Measurements from ENCODE around the gene TMEM156. TPM values are rescaled to one million over a fixed set of nuclear protein-coding genes. Genes with fewer than 3 reads are reported as not detected.

The TMEM156 gene
- total RNA-seq, 1 donor from 2014 or later: not detected

DNA sequence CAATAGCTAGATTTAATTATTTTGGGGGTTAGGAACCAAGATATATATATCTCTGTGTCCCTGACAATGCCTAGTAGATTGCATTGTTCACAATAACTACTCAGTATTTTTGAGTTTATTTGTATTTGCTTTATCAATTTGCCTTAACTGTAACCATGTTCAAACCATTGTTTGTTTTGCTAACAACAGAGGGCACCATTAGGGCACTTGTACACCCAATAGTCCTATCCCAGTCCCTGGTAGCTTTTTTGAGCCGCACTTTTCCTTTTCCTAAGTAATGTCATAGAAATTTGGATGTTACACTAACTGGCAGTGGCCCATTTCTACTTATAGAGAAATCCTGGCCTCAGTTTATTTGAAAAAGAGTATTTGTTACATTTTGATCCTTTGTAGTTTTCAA lies 29.2 kb upstream of the TMEM156 start:
- Mint-ChIP-seq H3K27me3 (ENCODE audit: unreplicated experiment) (no peaks in the 10 kb centered on the region), H3K36me3 (ENCODE audit: low read depth, unreplicated experiment) (no peaks in the 10 kb centered on the region)

DNA sequence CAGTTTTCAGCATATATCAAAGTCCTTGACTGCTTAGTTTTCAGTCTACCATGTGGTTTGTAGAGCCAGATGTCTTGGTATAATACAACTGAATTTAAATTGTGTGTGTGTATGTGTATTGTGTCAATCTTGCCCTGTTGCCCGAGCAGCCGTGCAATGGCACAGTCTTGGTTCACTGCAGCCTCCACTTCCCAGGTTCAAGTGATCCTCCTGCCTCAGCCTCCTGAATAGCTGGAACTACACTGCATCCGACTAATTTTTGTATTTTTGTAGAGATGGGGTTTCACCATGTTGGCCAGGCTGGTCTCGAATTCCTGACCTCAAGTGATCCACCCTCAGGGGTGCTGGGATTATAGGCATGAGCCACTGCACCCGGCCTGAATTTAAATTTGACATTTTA lies 23.8 kb upstream of the TMEM156 start:
- TF ChIP-seq, protein P1, sequence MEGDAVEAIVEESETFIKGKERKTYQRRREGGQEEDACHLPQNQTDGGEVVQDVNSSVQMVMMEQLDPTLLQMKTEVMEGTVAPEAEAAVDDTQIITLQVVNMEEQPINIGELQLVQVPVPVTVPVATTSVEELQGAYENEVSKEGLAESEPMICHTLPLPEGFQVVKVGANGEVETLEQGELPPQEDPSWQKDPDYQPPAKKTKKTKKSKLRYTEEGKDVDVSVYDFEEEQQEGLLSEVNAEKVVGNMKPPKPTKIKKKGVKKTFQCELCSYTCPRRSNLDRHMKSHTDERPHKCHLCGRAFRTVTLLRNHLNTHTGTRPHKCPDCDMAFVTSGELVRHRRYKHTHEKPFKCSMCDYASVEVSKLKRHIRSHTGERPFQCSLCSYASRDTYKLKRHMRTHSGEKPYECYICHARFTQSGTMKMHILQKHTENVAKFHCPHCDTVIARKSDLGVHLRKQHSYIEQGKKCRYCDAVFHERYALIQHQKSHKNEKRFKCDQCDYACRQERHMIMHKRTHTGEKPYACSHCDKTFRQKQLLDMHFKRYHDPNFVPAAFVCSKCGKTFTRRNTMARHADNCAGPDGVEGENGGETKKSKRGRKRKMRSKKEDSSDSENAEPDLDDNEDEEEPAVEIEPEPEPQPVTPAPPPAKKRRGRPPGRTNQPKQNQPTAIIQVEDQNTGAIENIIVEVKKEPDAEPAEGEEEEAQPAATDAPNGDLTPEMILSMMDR (IDR thresholded peaks at IDR 0.05; ENCODE audit: unreplicated experiment): no peak
- H3K4me3 Mint-ChIP-seq (ENCODE audit: unreplicated experiment): no peak overlapping the region
- H3K27me3 Mint-ChIP-seq (ENCODE audit: unreplicated experiment): no peaks in the 10 kb centered on the region
- H3K4me1 Mint-ChIP-seq (ENCODE audit: unreplicated experiment): peaks cover 3% of the 10 kb centered on the region
- no peak for DNase-seq (ENCODE audit: low spot score)
- H3K27ac Mint-ChIP-seq (ENCODE audit: unreplicated experiment): no peak overlapping the region
- H3K36me3 Mint-ChIP-seq (ENCODE audit: low read depth, unreplicated experiment): no peaks in the 10 kb centered on the region
- no peaks in the 10 kb centered on the region for H3K9me3 Mint-ChIP-seq (ENCODE audit: unreplicated experiment)

More for the DNA sequence above, 29.2 kb upstream of the TMEM156 start:
- TF ChIP-seq, protein P1 (IDR thresholded peaks at IDR 0.05; ENCODE audit: unreplicated experiment): no peak
- DNase-seq (ENCODE audit: low spot score): no peak
- Mint-ChIP-seq H3K4me3 (ENCODE audit: unreplicated experiment) (no peak overlapping the region), H3K9me3 (ENCODE audit: unreplicated experiment) (no peaks in the 10 kb centered on the region), H3K27ac (ENCODE audit: unreplicated experiment) (no peak overlapping the region), H3K4me1 (ENCODE audit: unreplicated experiment) (peaks cover 5% of the 10 kb centered on the region)

DNA sequence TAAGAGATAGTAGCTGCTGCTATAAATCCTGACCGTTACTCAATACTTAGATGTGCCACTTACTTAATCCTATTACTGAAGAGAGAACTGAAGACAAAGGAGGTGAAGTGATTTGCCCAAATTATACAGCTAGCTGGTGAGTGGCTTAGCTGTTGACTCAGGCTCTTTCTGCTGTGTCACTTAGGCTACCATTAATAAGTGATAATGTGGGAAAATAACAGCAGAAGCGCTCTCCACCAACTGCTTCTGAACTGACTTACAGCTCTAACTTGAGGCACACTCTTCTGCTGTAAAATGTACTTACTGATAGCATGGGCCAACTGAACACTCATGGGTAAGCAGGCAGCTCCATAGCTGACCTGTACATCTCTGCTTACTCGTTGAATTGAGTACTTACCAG lies 22.3 kb upstream of the TMEM156 start:
- DNase-seq (ENCODE audit: low spot score): no peak
- Mint-ChIP-seq H3K9me3 (ENCODE audit: unreplicated experiment) (no peaks in the 10 kb centered on the region), H3K27ac (ENCODE audit: unreplicated experiment) (no peak overlapping the region), H3K4me1 (ENCODE audit: unreplicated experiment) (peaks cover 11% of the 10 kb centered on the region), H3K27me3 (ENCODE audit: unreplicated experiment) (peaks cover 1% of the 10 kb centered on the region), H3K36me3 (ENCODE audit: low read depth, unreplicated experiment) (no peaks in the 10 kb centered on the region), H3K4me3 (ENCODE audit: unreplicated experiment) (no peak overlapping the region)
- TF ChIP-seq, protein P1 (IDR thresholded peaks at IDR 0.05; ENCODE audit: unreplicated experiment): no peak

DNA sequence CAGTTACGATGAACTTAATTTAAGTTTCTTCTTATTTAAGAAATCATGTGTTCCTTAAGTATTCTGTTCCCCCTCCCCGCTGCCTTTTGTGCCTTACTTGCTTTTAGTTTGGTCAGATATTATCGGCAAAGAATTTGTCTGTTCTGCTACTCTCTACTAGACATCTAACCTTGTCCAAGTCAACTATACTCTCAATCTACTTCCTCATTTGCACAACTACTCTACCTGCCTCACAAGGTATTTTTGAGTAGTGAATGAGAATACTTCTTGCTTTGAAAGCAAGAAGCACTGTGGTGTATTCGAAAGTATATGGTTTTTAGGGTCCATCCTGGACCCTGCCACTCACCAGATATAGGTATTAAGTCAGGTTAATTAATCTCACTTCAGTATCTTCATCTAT lies 21.8 kb upstream of the TMEM156 start:
- no peaks in the 10 kb centered on the region for H3K9me3 Mint-ChIP-seq (ENCODE audit: unreplicated experiment)
- no peak for DNase-seq (ENCODE audit: low spot score)
- TF ChIP-seq, protein P1 (IDR thresholded peaks at IDR 0.05; ENCODE audit: unreplicated experiment): no peak
- no peak overlapping the region for H3K4me3 Mint-ChIP-seq (ENCODE audit: unreplicated experiment)
- H3K27me3 Mint-ChIP-seq (ENCODE audit: unreplicated experiment): peaks cover 1% of the 10 kb centered on the region
- no peak overlapping the region for H3K27ac Mint-ChIP-seq (ENCODE audit: unreplicated experiment)
- no peaks in the 10 kb centered on the region for H3K36me3 Mint-ChIP-seq (ENCODE audit: low read depth, unreplicated experiment)
- peaks cover 11% of the 10 kb centered on the region for H3K4me1 Mint-ChIP-seq (ENCODE audit: unreplicated experiment)

DNA sequence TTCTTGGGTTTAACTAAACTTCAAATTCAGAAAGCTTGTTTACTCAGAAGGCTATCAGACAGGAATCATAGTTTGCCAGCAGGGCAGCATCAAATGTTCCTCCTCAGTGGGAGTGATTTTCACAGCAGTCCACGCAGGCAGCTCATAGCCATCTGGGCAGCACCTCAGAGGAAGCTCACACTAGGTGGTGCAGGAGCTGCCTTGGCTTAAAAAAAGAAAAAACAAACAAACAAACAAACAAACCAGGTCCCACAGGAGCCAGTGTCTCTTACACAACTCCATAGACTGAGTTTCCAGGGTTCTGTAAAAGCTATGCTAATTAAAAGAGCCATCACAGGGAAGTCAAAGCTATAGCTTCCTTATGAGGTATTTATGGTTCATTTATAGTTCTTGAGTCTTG lies 19.3 kb upstream of the TMEM156 start:
- no peak overlapping the region for H3K4me3 Mint-ChIP-seq (ENCODE audit: unreplicated experiment)
- H3K4me1 Mint-ChIP-seq (ENCODE audit: unreplicated experiment): peaks cover 17% of the 10 kb centered on the region
- H3K36me3 Mint-ChIP-seq (ENCODE audit: low read depth, unreplicated experiment): no peaks in the 10 kb centered on the region
- H3K27ac Mint-ChIP-seq (ENCODE audit: unreplicated experiment): no peak overlapping the region
- H3K27me3 Mint-ChIP-seq (ENCODE audit: unreplicated experiment): peaks cover 1% of the 10 kb centered on the region
- no peaks in the 10 kb centered on the region for H3K9me3 Mint-ChIP-seq (ENCODE audit: unreplicated experiment)
- no peak for DNase-seq (ENCODE audit: low spot score)
- TF ChIP-seq, protein P1 (IDR thresholded peaks at IDR 0.05; ENCODE audit: unreplicated experiment): no peak
